ENCODE measurements around the gene CYP2R1. TPM values are rescaled to one million over a fixed set of nuclear protein-coding genes. Genes with fewer than 3 reads are reported as not detected.

The CYP2R1 gene
- total and polyA plus RNA-seq, 2 of the 8 experiments (the other 6 are each of a cell fraction or from before 2014, with no cell fraction given), result 8.3 to 12.9 TPM

GRCh38 chr11:14898906-14899305, 6.9 kb upstream of the CYP2R1 start:
- Histone ChIP-seq H2AFZ (ENCODE audit: low read length) (no peak overlapping the region), H3K23me2 (ENCODE audit: low read depth, low read length) (no peaks in the 10 kb centered on the region), H2AK5ac (ENCODE audit: low read depth, low read length) (no peak overlapping the region), H4K91ac (replicated peaks; ENCODE audit: insufficient read length, low read length) (no peak overlapping the region), H2BK20ac (ENCODE audit: low read length) (no peak overlapping the region), H3K27me3 (replicated peaks in 1 of 4; ENCODE audit: control insufficient read depth in 3 of 4, extremely low read depth in 1 of 4, insufficient read depth in 3 of 4, low read length in 3 of 4) (peaks cover 0 to 2% (median 0%) of the 10 kb centered on the region in 4 experiments; a peak in 1 of 7 replicates), H3K18ac (ENCODE audit: extremely low read depth, low read length) (no peak overlapping the region), H2BK12ac (ENCODE audit: low read depth, low read length) (no peak overlapping the region), H4K20me1 (replicated peaks in 1 of 2; ENCODE audit: control insufficient read depth in 1 of 2, insufficient read depth in 2 of 2, low read length in 2 of 2) (no peaks in the 10 kb centered on the region), H2BK5ac (ENCODE audit: low read depth, low read length) (no peak overlapping the region), H3K23ac (ENCODE audit: insufficient read length) (no peak overlapping the region), H3K4me3 (ENCODE audit: extremely low read depth in 1 of 4, insufficient read depth in 2 of 4, low read depth in 3 of 4, low read length in 4 of 4) (no peak overlapping the region), H3K36me3 (ENCODE audit: control insufficient read depth in 2 of 4, insufficient read depth in 4 of 4, low read length in 3 of 4) (no peaks in the 10 kb centered on the region), H3K4me1 (replicated peaks in 1 of 4; ENCODE audit: control insufficient read depth in 3 of 4, insufficient read depth in 4 of 4, low read length in 3 of 4) (no peaks in the 10 kb centered on the region), H3K14ac (ENCODE audit: insufficient read length) (no peak overlapping the region), H4K5ac (ENCODE audit: insufficient read length, low read depth, low read length) (no peak overlapping the region), H2BK120ac (replicated peaks; ENCODE audit: low read depth, low read length) (no peak overlapping the region), H3K79me1 (ENCODE audit: low read depth, low read length) (no peaks in the 10 kb centered on the region), H3K9me3 (ENCODE audit: insufficient read depth in 2 of 2, low read depth in 1 of 2, low read length in 1 of 2) (no peaks in the 10 kb centered on the region), H3K79me2 (ENCODE audit: control insufficient read depth in 1 of 2, insufficient read depth in 2 of 2, low read length in 2 of 2) (no peaks in the 10 kb centered on the region), H3K9ac (replicated peaks in 1 of 4; ENCODE audit: extremely low read depth in 1 of 4, low read depth in 3 of 4, low read length in 3 of 4) (no peak overlapping the region), H3K56ac (replicated peaks; ENCODE audit: insufficient read length, low read depth, low read length) (no peak overlapping the region), H4K8ac (ENCODE audit: extremely low read depth, insufficient read depth, low read length) (no peak overlapping the region), H3K27ac (ENCODE audit: low read depth, low read length) (no peak overlapping the region), H2BK15ac (ENCODE audit: low read length) (no peak overlapping the region), H3K4ac (replicated peaks; ENCODE audit: insufficient read length, low read depth, low read length) (no peak overlapping the region), H3K4me2 (ENCODE audit: insufficient read depth in 1 of 2, low read depth in 2 of 2, low read length in 2 of 2) (no peak overlapping the region)
- no peak for DNase-seq (ENCODE audit: low read depth in 1 of 2, low spot score in 2 of 2)
- POLR2A ChIA-PET (ENCODE audit: partially characterized antibody), result no interaction called here
- 88% methylated on average over 2 of the region's 2 CpGs; no CpG with 5 or more reads in 1 of the 2 experiments for WGBS, 2 experiments (ENCODE audit: extremely low coverage in 1 of 2, insufficient coverage in 1 of 2, insufficient read length in 1 of 2, insufficient replicate concordance in 2 of 2, low coverage in 1 of 2, low lambda C conversion rate in 2 of 2, missing lambda C conversion rate in 1 of 2)
- no peak for FAIRE-seq
- CTCF ChIA-PET (ENCODE audit: partially characterized antibody), result interaction anchor here (1.0 kb wide), 1 partner anchor 165 kb away, joined by 3 read pairs; no protein-coding TSS in a partner anchor
- TF ChIP-seq PHF8 (conservative IDR thresholded peaks at IDR 0.05; ENCODE audit: low read depth, low read length), result no peak
- no peak for TF ChIP-seq FOSL1 (IDR thresholded peaks at IDR 0.05; ENCODE audit: insufficient read depth, low read depth, low read length)
- no peak for TF ChIP-seq TAF1 (IDR thresholded peaks at IDR 0.05; ENCODE audit: low read depth, low read length)
- no peak for TF ChIP-seq MAFK (IDR thresholded peaks at IDR 0.05; ENCODE audit: low read depth, low read length)
- no peak for TF ChIP-seq ATF2 (IDR thresholded peaks at IDR 0.05; ENCODE audit: low read length)
- TF ChIP-seq SP4 (IDR thresholded peaks at IDR 0.05; ENCODE audit: low read length), result no peak
- TF ChIP-seq KDM4A (IDR thresholded peaks at IDR 0.05; ENCODE audit: low read depth, low read length, severe bottlenecking), result no peak
- TF ChIP-seq YY1 (IDR thresholded peaks at IDR 0.05; ENCODE audit: low read depth, low read length), result no peak
- TF ChIP-seq RBBP5 (IDR thresholded peaks at IDR 0.05; ENCODE audit: borderline replicate concordance, low read depth, low read length), result no peak
